Tibial nerve (tissue), 4 donors: ENCODE results near the gene ATXN7L1. TPM values are rescaled to one million over a fixed set of nuclear protein-coding genes. Genes with fewer than 3 reads are reported as not detected.

Experiments used
- DNase-seq, 2 donors: peaks; one replicate each; pipeline ENCODE4 v3.0.0-alpha.2; 2019; ENCODE audit warnings: low spot score in 2 of 2
- H3K27ac ChIP-seq, 4 donors: fragments of 200-600 bp; sonication (generic) in 3 of 4; one replicate each; pipeline ENCODE4 v1.5.1; 2017 to 2019; ENCODE audit warnings: mild to moderate bottlenecking in 1 of 4
- H3K27me3 ChIP-seq, 2 donors: fragments of 200-600 bp; sonication (generic) in 1 of 2; one replicate each; pipeline versions ENCODE4 v1.5.1 to v1.6.0; 2017 to 2019
- H3K36me3 ChIP-seq, 3 donors: fragments of 200-600 bp; sonication (generic); one replicate each; pipeline ENCODE4 v1.5.1; 2018 to 2019
- H3K4me1 ChIP-seq, 4 donors: fragments of 200-600 bp; sonication (generic) in 3 of 4; one replicate each; pipeline ENCODE4 v1.5.1; 2017 to 2019
- H3K4me3 ChIP-seq, 4 donors: fragments of 200-600 bp; sonication (generic) in 3 of 4; one replicate each; pipeline ENCODE4 v1.5.1; 2017 to 2019; ENCODE audit warnings: mild to moderate bottlenecking in 1 of 4, moderate library complexity in 1 of 4
- H3K9me3 ChIP-seq, 4 donors: fragments of 200-600 bp; sonication (generic) in 3 of 4; one replicate each; pipeline ENCODE4 v1.5.1; 2017 to 2019
- EP300 ChIP-seq, 2 donors: sonication (generic); formaldehyde crosslinking; IDR thresholded peaks; one replicate each; pipeline ENCODE4 v1.6.1; 2017; ENCODE audit warnings: antibody characterized with exemption in 2 of 2, mild to moderate bottlenecking in 1 of 2
- POLR2A ChIP-seq, 2 donors: fragments of 450-650 bp; IDR thresholded peaks; one replicate each; pipeline ENCODE4 v1.6.1; 2017; ENCODE audit warnings: antibody characterized with exemption in 2 of 2, mild to moderate bottlenecking in 2 of 2, moderate library complexity in 2 of 2
- WGBS, 2 donors: methylation state at CpG; one replicate each; pipeline ENCODE4 v1.1.5; 2018; 5-methylcytosine and 5-hydroxymethylcytosine counted together
- total RNA-seq, 4 donors: library from RNA; depleted of rRNA; stranded (reverse); fragments of >200 nt; gene quantifications; one replicate each; pipeline ENCODE4 v1.1.0, GENCODE V29; 2016
- TF ChIP-seq, protein P1 (sequence below), 5 experiments: fragments of 200-600 bp in 3 of 5; fragments of 450-650 bp in 2 of 5; sonication (generic) in 3 of 5; IDR thresholded peaks; one replicate each; pipeline ENCODE4 v1.5.1; 2016 to 2019; ENCODE audit warnings: antibody characterized with exemption in 5 of 5, mild to moderate bottlenecking in 3 of 5, moderate library complexity in 2 of 5

ATXN7L1 gene
- total RNA-seq, 4 donors from 2014 or later = 14.6 to 22.5 (median 19.1) TPM

DNA sequence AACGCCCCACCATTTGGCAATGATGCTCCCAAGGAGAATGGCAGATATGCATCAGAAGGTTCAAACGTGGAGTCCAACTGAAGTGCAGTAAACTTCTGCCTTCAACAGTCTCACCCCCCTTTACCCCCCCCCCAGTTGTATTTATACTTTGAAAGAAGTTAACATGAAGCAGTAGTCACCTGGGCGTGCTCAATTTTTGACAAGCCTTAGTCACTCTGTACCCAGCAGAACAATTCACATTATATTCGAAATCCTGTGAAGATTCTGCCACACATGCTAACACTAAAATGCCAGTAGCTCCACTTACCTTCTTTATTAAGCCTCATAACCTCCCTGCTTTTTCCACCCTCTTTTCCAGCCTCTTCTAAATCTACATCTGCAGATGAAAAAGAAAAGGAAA is 894 bp downstream of the ATXN7L1 start:
- 28 to 36% methylated on average over 4 of the region's 4 CpGs for WGBS, 2 donors
- DNase-seq = no peak
- Histone ChIP-seq H3K36me3 (no peaks in the 10 kb centered on the region), H3K9me3 (no peaks in the 10 kb centered on the region), H3K27ac (peak overlapping the region; percentile 84 to 92 (median 89)), H3K4me1 (peaks cover 0 to 40% (median 12%) of the 10 kb centered on the region in 4 donors), H3K27me3 (no peaks in the 10 kb centered on the region), H3K4me3 (peak overlapping the region; percentile 64 to 90 (median 76))
- TF ChIP-seq, protein P1, sequence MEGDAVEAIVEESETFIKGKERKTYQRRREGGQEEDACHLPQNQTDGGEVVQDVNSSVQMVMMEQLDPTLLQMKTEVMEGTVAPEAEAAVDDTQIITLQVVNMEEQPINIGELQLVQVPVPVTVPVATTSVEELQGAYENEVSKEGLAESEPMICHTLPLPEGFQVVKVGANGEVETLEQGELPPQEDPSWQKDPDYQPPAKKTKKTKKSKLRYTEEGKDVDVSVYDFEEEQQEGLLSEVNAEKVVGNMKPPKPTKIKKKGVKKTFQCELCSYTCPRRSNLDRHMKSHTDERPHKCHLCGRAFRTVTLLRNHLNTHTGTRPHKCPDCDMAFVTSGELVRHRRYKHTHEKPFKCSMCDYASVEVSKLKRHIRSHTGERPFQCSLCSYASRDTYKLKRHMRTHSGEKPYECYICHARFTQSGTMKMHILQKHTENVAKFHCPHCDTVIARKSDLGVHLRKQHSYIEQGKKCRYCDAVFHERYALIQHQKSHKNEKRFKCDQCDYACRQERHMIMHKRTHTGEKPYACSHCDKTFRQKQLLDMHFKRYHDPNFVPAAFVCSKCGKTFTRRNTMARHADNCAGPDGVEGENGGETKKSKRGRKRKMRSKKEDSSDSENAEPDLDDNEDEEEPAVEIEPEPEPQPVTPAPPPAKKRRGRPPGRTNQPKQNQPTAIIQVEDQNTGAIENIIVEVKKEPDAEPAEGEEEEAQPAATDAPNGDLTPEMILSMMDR (IDR thresholded peaks at IDR 0.05) = no peak
- no peak for TF ChIP-seq EP300 (IDR thresholded peaks at IDR 0.05)

DNA sequence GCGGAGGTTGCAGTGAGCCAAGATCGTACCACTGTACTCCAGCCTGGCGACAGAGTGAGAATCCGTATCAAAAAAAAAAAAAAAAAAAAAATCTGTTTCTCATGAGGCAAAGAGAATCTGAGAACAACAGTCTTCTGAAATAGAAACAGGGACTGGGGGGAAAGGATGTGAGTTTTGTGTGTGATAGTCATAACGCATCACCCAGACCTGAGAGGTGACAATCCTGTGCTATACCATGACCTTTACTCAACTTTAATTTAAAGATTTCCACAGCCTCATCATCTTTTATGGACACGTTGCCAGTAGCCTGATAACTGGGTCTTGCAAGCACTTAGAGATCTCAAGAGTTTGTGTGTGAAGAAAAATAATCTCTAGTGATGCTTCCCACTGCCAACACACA is 2.3 kb downstream of the ATXN7L1 start:
- Histone ChIP-seq H3K4me3 (no peak overlapping the region), H3K9me3 (no peaks in the 10 kb centered on the region), H3K27ac (no peak overlapping the region), H3K27me3 (no peaks in the 10 kb centered on the region), H3K4me1 (peaks cover 0 to 37% (median 12%) of the 10 kb centered on the region in 4 donors), H3K36me3 (peaks cover 0 to under 1% (median 0%) of the 10 kb centered on the region in 3 donors)
- TF ChIP-seq, protein P1 (IDR thresholded peaks at IDR 0.05) = no peak
- TF ChIP-seq EP300 (IDR thresholded peaks at IDR 0.05) (no peak), POLR2A (IDR thresholded peaks at IDR 0.05) (no peak)
- 89 to 94% methylated on average over 6 of the region's 6 CpGs for WGBS, 2 donors
- no peak for DNase-seq

GRCh38 chr7:105872491-105872890 is 3.9 kb downstream of the ATXN7L1 start:
- no peak for DNase-seq
- 97% methylated on average over 5 of the region's 5 CpGs for WGBS, 2 donors
- Histone ChIP-seq H3K27me3 (no peaks in the 10 kb centered on the region), H3K4me1 (peaks cover 0 to 23% (median 3%) of the 10 kb centered on the region in 4 donors), H3K4me3 (no peak overlapping the region), H3K36me3 (peaks cover 0 to 5% (median 0%) of the 10 kb centered on the region in 3 donors), H3K9me3 (no peaks in the 10 kb centered on the region), H3K27ac (no peak overlapping the region)
- TF ChIP-seq POLR2A (IDR thresholded peaks at IDR 0.05) = no peak
- TF ChIP-seq, protein P1 (IDR thresholded peaks at IDR 0.05) = no peak

GRCh38 chr7:105871142-105871541 is 5.3 kb downstream of the ATXN7L1 start:
- Histone ChIP-seq H3K27me3 (no peaks in the 10 kb centered on the region), H3K4me3 (no peak overlapping the region), H3K36me3 (peaks cover 0 to 8% (median 0%) of the 10 kb centered on the region in 3 donors), H3K27ac (no peak overlapping the region), H3K9me3 (no peaks in the 10 kb centered on the region), H3K4me1 (peaks cover 0 to 20% (median 3%) of the 10 kb centered on the region in 4 donors)
- 69 to 80% methylated on average over 3 of the region's 3 CpGs for WGBS, 2 donors
- no peak for DNase-seq
- TF ChIP-seq POLR2A (IDR thresholded peaks at IDR 0.05) (no peak), EP300 (IDR thresholded peaks at IDR 0.05) (no peak)
- TF ChIP-seq, protein P1 (IDR thresholded peaks at IDR 0.05) = no peak

GRCh38 chr7:105866102-105866801 is 10.1 kb downstream of the ATXN7L1 start:
- Histone ChIP-seq H3K36me3 (peaks cover 0 to 11% (median 0%) of the 10 kb centered on the region in 3 donors), H3K4me3 (no peak overlapping the region), H3K9me3 (no peaks in the 10 kb centered on the region), H3K27ac (no peak overlapping the region), H3K27me3 (no peaks in the 10 kb centered on the region), H3K4me1 (no peaks in the 10 kb centered on the region)
- 85 to 88% methylated on average over 10 of the region's 10 CpGs for WGBS, 2 donors
- TF ChIP-seq, protein P1 (IDR thresholded peaks at IDR 0.05) = no peak
- TF ChIP-seq POLR2A (IDR thresholded peaks at IDR 0.05) = no peak
- no peak for TF ChIP-seq EP300 (IDR thresholded peaks at IDR 0.05)
- DNase-seq = no peak
